PC-3 (cell line): ENCODE data around the gene PIGA. TPM values are rescaled to one million over a fixed set of nuclear protein-coding genes. Genes with fewer than 3 reads are reported as not detected.

ENCODE experiments used
- ATAC-seq: fragments of 200-7000 bp; cut with Tn5 transposase; 2 replicates; pipeline ENCODE4 v1.9.1; 2020; ENCODE audit warnings: mild to moderate bottlenecking, moderate library complexity
- Bru-seq: library from RNA; stranded (reverse); fragments of 400-500 nt; gene quantifications from one replicate; lab custom pipeline; 2021; lab: Mats Ljungman, UMichigan
- BruChase-seq, 2 experiments: library from RNA; stranded (reverse); fragments of 400-500 nt; gene quantifications; one replicate each; lab custom pipeline; 2021; lab: Mats Ljungman, UMichigan
- BruUV-seq: library from RNA; stranded (reverse); fragments of 400-500 nt; replicated peaks from 2 replicates; lab custom pipeline; 2021; lab: Mats Ljungman, UMichigan
- CTCF ChIA-PET: fragments of 300-600 bp; sonication (Branson Sonifier 250); formaldehyde crosslinking; loops from one replicate; lab custom pipeline; 2022; ENCODE audit warnings: antibody characterized with exemption; lab: Charles Lee
- POLR2A ChIA-PET: fragments of 300-600 bp; sonication (Branson Sonifier 250); formaldehyde crosslinking; loops from one replicate; lab custom pipeline; 2022; ENCODE audit warnings: antibody characterized with exemption; ENCODE audit not compliant: unreplicated experiment; lab: Charles Lee
- DNase-seq: peaks from one replicate; pipeline ENCODE4 v3.0.0-alpha.2; 2015
- H2AFZ ChIP-seq: fragments of 300-600 bp; sonication (generic); 2 replicates; pipeline ENCODE4 v1.6.0; 2016; ENCODE audit warnings: antibody characterized with exemption, low read length
- H3F3A ChIP-seq: fragments of 300-600 bp; sonication (generic); one replicate; pipeline ENCODE4 v1.6.0; 2017; ENCODE audit warnings: antibody characterized with exemption, low read length, control low read depth, mild to moderate bottlenecking; ENCODE audit not compliant: unreplicated experiment
- H3K27ac ChIP-seq: fragments of 300-600 bp; sonication (generic); 2 replicates; pipeline ENCODE4 v1.5.1; 2016; ENCODE audit warnings: mild to moderate bottlenecking, low read length
- H3K27me3 ChIP-seq: fragments of 300-600 bp; sonication (generic); 2 replicates; pipeline ENCODE4 v1.6.1; 2016; ENCODE audit warnings: low read length, mixed read lengths
- H3K36me3 ChIP-seq: fragments of 300-600 bp; sonication (generic); 2 replicates; pipeline ENCODE4 v1.6.1; 2016; ENCODE audit warnings: low read depth, mixed run types, low read length, mixed read lengths
- H3K4me1 ChIP-seq: fragments of 300-600 bp; sonication (generic); 2 replicates; pipeline ENCODE4 v1.5.1; 2016; ENCODE audit warnings: low read length; ENCODE audit not compliant: insufficient read depth
- H3K4me2 ChIP-seq: fragments of 300-600 bp; sonication (generic); 2 replicates; pipeline ENCODE4 v1.6.0; 2016; ENCODE audit warnings: low read length
- H3K4me3 ChIP-seq: fragments of 300-600 bp; sonication (generic); 2 replicates; pipeline ENCODE4 v1.5.1; 2016; ENCODE audit warnings: mild to moderate bottlenecking, low read length, mixed read lengths
- H3K79me2 ChIP-seq: fragments of 300-600 bp; sonication (generic); 2 replicates; pipeline ENCODE4 v1.6.1; 2017; ENCODE audit warnings: low read length, mixed read lengths
- H3K9ac ChIP-seq: fragments of 300-600 bp; sonication (generic); 2 replicates; pipeline ENCODE4 v1.6.0; 2016; ENCODE audit warnings: mild to moderate bottlenecking, low read length
- H3K9me2 ChIP-seq: fragments of 300-600 bp; sonication (generic); replicated peaks from 2 replicates; pipeline ENCODE4 v1.6.1; 2016; ENCODE audit warnings: mixed run types, low read length, mixed read lengths
- H3K9me3 ChIP-seq: fragments of 300-600 bp; sonication (generic); 2 replicates; pipeline ENCODE4 v1.6.1; 2016; ENCODE audit warnings: low read length, mixed read lengths
- H4K20me1 ChIP-seq: fragments of 300-600 bp; sonication (generic); 2 replicates; pipeline ENCODE4 v1.6.1; 2016; ENCODE audit warnings: low read length, mixed read lengths
- CTCF ChIP-seq: fragments of 300-600 bp; sonication (generic); conservative IDR thresholded peaks from 2 replicates; pipeline ENCODE4 v1.5.1; 2017; ENCODE audit warnings: antibody characterized with exemption, low read depth, mild to moderate bottlenecking, low read length
- EZH2 ChIP-seq: fragments of 300-600 bp; sonication (generic); IDR thresholded peaks from one replicate; pipeline ENCODE4 v1.6.1; 2017; ENCODE audit warnings: antibody characterized with exemption, mild to moderate bottlenecking, low read length; ENCODE audit not compliant: unreplicated experiment
- EZH2phosphoT487 ChIP-seq: fragments of 300-600 bp; sonication (generic); IDR thresholded peaks from 2 replicates; pipeline ENCODE4 v1.6.1; 2018; ENCODE audit warnings: mild to moderate bottlenecking, antibody characterized with exemption, low read length, borderline replicate concordance
- intact Hi-C: fragments of 100-400 bp; cut with micrococcal nuclease; formaldehyde crosslinking; loops from 2 replicates; pipeline ENCODE4 v1.9.0; 2023
- long read RNA-seq: library from polyadenylated mRNA; unstranded; transcript quantifications from one replicate; pipeline ENCODE4 v2.0.0, GENCODE V29; 2021; ENCODE audit not compliant: unreplicated experiment
- total RNA-seq: library from RNA; depleted of rRNA; stranded (reverse); fragments of >200 nt; gene quantifications from 2 replicates; pipeline ENCODE4 v1.2.3, GENCODE V29; 2014; rRNA removed

PIGA gene
- 11.5 and 17.9 TPM in 2 replicates for total RNA-seq
- Bru-seq, nascent RNA, result percentile 91 among the genes with signal in this experiment
- BruChase-seq, experiment 1, labeled RNA remaining after a 6-hour chase, result percentile 82 among the genes with signal in this experiment
- percentile 88 among the genes with signal in this experiment for BruChase-seq, experiment 2, labeled RNA remaining after a 2-hour chase
- long read RNA-seq, transcript PIGA-201 (6 exons, 3,652 nt), result major isoform, 6 of 14 reads
- long read RNA-seq, partial matches to known transcripts, result 5 of 14 reads
- long read RNA-seq, other reads (novel, unspliced or antisense), result 0 of 14 reads

GRCh38 chrX:15335135-15336022 is at the start of gene PIGA:
Gene PIGA, minus strand, starts transcription at chrX:15335523. Its CDS starts 3,593 bp downstream, at chrX:15331930.
- Histone ChIP-seq H3K4me2 (peak within 1 kb of the TSS; percentile 95), H3K27me3 (peaks cover 17% of the 10 kb centered on the region), H3K9me2 (no peaks in the 10 kb centered on the region), H3K9ac (peak within 1 kb of the TSS; percentile 88), H3K4me1 (peaks cover 19% of the 10 kb centered on the region), H2AFZ (peak within 1 kb of the TSS; percentile 84), H4K20me1 (no peaks in the 10 kb centered on the region), H3K79me2 (peaks cover 35% of the 10 kb centered on the region), H3K9me3 (no peaks in the 10 kb centered on the region), H3K27ac (peak within 1 kb of the TSS; percentile 75), H3K36me3 (peaks cover 13% of the 10 kb centered on the region), H3K4me3 (peak within 1 kb of the TSS; percentile 86), H3F3A (no peaks in the 10 kb centered on the region)
- ChIA-PET POLR2A (interaction anchor here (0.6 kb wide), 1 partner anchor 1601 kb away, joined by 3 read pairs; the partner anchor contains the start of genes OFD1 and TRAPPC2), CTCF (no interaction called here)
- TF ChIP-seq CTCF (no peak), EZH2 (no peak), EZH2phosphoT487 (no peak)
- intact Hi-C loops, result loop anchor here (2.0 to 10.0 kb wide), 3 partner anchors 67 to 1281 kb away; no protein-coding TSS in a partner anchor
- ATAC-seq (peak; percentile 96), DNase-seq (peak; percentile 98)
- BruUV-seq, result TSS peak; percentile 75

GRCh38 chrX:15384304-15384703 is 49.0 kb upstream of the PIGA start, which contains the start of gene VEGFD:
Gene VEGFD, minus strand, starts transcription at chrX:15384413. Its CDS starts 467 bp downstream, at chrX:15383946.
- Histone ChIP-seq H3K27me3 (no peaks in the 10 kb centered on the region), H3K4me1 (no peaks in the 10 kb centered on the region), H3K27ac (no peak within 1 kb of the TSS), H3K79me2 (no peaks in the 10 kb centered on the region), H3K36me3 (no peaks in the 10 kb centered on the region), H2AFZ (no peak within 1 kb of the TSS), H3K4me2 (no peak within 1 kb of the TSS), H3K4me3 (no peak within 1 kb of the TSS), H3K9ac (no peak within 1 kb of the TSS), H4K20me1 (no peaks in the 10 kb centered on the region), H3K9me2 (no peaks in the 10 kb centered on the region), H3F3A (no peaks in the 10 kb centered on the region), H3K9me3 (no peaks in the 10 kb centered on the region)
- no TSS peak for BruUV-seq
- ChIA-PET POLR2A (interaction anchor here (0.5 kb wide), 1 partner anchor 17 kb away, joined by 3 read pairs; no protein-coding TSS in a partner anchor), CTCF (no interaction called here)
- no peak for ATAC-seq
- TF ChIP-seq CTCF (no peak), EZH2 (no peak), EZH2phosphoT487 (no peak)
- no peak for DNase-seq
- intact Hi-C loops, result no loop called here
